ENCODE data around the gene CEP85L. TPM values are rescaled to one million over a fixed set of nuclear protein-coding genes. Genes with fewer than 3 reads are reported as not detected.

The CEP85L gene
- total and polyA plus RNA-seq, 10 of the 15 experiments (the other 5 are each of a cell fraction or from before 2014, with no cell fraction given): 1.8 to 10.9 (median 7.1) TPM

DNA sequence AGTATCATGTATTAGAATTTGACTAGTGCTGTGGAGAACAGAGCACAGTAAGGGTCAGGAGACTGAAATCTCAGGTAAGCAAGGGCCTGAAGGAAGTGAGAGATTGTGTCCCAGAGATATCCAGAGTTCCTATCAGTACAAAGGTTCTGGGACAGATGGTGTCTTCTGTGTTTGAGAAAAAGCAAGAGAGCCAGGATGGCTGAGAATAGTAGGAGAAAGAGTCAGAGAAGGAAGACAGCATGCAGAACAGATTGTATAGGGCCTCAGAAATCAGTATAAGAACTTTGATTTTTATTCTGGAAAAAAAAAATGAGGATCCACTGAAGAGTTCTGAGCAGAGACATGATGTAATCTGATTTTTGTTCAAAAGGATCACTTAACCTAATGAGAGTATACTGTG, 178.1 kb downstream of the CEP85L start:
- Histone ChIP-seq H3K9me3 (replicated peaks; ENCODE audit: control insufficient read depth, insufficient read depth, low read length) (no peaks in the 10 kb centered on the region), H2AFZ (ENCODE audit: control insufficient read depth, low read depth, low read length) (no peak overlapping the region), H3K4me3 (no peak overlapping the region), H3K4me1 (ENCODE audit: control insufficient read depth, insufficient read depth, low read length) (no peaks in the 10 kb centered on the region), H4K20me1 (ENCODE audit: control insufficient read depth, insufficient read depth) (no peaks in the 10 kb centered on the region), H3K27me3 (replicated peaks in 1 of 2; ENCODE audit: control insufficient read depth in 2 of 2, insufficient read depth in 2 of 2, low read length in 1 of 2) (no peaks in the 10 kb centered on the region), H3K79me2 (ENCODE audit: control insufficient read depth, insufficient read depth, low read length) (no peaks in the 10 kb centered on the region), H3K9ac (ENCODE audit: control insufficient read depth, insufficient read depth, low read length) (no peak overlapping the region), H3K36me3 (ENCODE audit: control insufficient read depth in 2 of 2, insufficient read depth in 2 of 2, low read length in 1 of 2) (peaks cover 0 to 5% of the 10 kb centered on the region in 2 experiments; a peak in 1 of 4 replicates), H3K27ac (ENCODE audit: control insufficient read depth, insufficient read depth) (no peak overlapping the region), H3K4me2 (ENCODE audit: control insufficient read depth, insufficient read depth) (no peak overlapping the region)
- FAIRE-seq (no peak), DNase-seq (ENCODE audit: low read depth, low spot score) (no peak), ATAC-seq (no peak)
- no TSS peak for BruUV-seq (replicated peaks)
- ChIA-PET CTCF (no interaction called here), POLR2A (no interaction called here), SMC1A (ENCODE audit: uncharacterized antibody, unreplicated experiment) (no interaction called here), RAD21 (ENCODE audit: unreplicated experiment) (no interaction called here)
- TF ChIP-seq NFYB (IDR thresholded peaks at IDR 0.05; ENCODE audit: insufficient read depth, low read depth, low read length) (no peak), HDGF (IDR thresholded peaks at IDR 0.05) (no peak), PML (IDR thresholded peaks at IDR 0.05; ENCODE audit: low read length) (no peak), JUND (IDR thresholded peaks at IDR 0.05; ENCODE audit: low read depth, low read length) (no peak), JUNB (IDR thresholded peaks at IDR 0.05) (no peak), ZNF274 (IDR thresholded peaks at IDR 0.05; ENCODE audit: insufficient read depth, insufficient read length) (no peak), RCOR1 (conservative IDR thresholded peaks at IDR 0.05; ENCODE audit: low read depth, low read length) (no peak), TCF12 (IDR thresholded peaks at IDR 0.05; ENCODE audit: low read depth, low read length) (no peak), CREM (IDR thresholded peaks at IDR 0.05; ENCODE audit: low read depth) (no peak), SMARCA5 (IDR thresholded peaks at IDR 0.05) (no peak), IKZF2 (IDR thresholded peaks at IDR 0.05) (no peak), ZZZ3 (IDR thresholded peaks at IDR 0.05; ENCODE audit: control insufficient read depth, insufficient read length, low read depth) (no peak)
- TF ChIP-seq, protein P1, sequence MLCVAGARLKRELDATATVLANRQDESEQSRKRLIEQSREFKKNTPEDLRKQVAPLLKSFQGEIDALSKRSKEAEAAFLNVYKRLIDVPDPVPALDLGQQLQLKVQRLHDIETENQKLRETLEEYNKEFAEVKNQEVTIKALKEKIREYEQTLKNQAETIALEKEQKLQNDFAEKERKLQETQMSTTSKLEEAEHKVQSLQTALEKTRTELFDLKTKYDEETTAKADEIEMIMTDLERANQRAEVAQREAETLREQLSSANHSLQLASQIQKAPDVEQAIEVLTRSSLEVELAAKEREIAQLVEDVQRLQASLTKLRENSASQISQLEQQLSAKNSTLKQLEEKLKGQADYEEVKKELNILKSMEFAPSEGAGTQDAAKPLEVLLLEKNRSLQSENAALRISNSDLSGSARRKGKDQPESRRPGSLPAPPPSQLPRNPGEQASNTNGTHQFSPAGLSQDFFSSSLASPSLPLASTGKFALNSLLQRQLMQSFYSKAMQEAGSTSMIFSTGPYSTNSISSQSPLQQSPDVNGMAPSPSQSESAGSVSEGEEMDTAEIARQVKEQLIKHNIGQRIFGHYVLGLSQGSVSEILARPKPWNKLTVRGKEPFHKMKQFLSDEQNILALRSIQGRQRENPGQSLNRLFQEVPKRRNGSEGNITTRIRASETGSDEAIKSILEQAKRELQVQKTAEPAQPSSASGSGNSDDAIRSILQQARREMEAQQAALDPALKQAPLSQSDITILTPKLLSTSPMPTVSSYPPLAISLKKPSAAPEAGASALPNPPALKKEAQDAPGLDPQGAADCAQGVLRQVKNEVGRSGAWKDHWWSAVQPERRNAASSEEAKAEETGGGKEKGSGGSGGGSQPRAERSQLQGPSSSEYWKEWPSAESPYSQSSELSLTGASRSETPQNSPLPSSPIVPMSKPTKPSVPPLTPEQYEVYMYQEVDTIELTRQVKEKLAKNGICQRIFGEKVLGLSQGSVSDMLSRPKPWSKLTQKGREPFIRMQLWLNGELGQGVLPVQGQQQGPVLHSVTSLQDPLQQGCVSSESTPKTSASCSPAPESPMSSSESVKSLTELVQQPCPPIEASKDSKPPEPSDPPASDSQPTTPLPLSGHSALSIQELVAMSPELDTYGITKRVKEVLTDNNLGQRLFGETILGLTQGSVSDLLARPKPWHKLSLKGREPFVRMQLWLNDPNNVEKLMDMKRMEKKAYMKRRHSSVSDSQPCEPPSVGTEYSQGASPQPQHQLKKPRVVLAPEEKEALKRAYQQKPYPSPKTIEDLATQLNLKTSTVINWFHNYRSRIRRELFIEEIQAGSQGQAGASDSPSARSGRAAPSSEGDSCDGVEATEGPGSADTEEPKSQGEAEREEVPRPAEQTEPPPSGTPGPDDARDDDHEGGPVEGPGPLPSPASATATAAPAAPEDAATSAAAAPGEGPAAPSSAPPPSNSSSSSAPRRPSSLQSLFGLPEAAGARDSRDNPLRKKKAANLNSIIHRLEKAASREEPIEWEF (IDR thresholded peaks at IDR 0.05; ENCODE audit: insufficient replicate concordance, low read depth, low read length): no peak
- TF ChIP-seq, protein P2, sequence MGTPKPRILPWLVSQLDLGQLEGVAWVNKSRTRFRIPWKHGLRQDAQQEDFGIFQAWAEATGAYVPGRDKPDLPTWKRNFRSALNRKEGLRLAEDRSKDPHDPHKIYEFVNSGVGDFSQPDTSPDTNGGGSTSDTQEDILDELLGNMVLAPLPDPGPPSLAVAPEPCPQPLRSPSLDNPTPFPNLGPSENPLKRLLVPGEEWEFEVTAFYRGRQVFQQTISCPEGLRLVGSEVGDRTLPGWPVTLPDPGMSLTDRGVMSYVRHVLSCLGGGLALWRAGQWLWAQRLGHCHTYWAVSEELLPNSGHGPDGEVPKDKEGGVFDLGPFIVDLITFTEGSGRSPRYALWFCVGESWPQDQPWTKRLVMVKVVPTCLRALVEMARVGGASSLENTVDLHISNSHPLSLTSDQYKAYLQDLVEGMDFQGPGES (IDR thresholded peaks at IDR 0.05): no peak
- TF ChIP-seq, protein P3, sequence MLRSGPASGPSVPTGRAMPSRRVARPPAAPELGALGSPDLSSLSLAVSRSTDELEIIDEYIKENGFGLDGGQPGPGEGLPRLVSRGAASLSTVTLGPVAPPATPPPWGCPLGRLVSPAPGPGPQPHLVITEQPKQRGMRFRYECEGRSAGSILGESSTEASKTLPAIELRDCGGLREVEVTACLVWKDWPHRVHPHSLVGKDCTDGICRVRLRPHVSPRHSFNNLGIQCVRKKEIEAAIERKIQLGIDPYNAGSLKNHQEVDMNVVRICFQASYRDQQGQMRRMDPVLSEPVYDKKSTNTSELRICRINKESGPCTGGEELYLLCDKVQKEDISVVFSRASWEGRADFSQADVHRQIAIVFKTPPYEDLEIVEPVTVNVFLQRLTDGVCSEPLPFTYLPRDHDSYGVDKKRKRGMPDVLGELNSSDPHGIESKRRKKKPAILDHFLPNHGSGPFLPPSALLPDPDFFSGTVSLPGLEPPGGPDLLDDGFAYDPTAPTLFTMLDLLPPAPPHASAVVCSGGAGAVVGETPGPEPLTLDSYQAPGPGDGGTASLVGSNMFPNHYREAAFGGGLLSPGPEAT (IDR thresholded peaks at IDR 0.05; ENCODE audit: low read depth): no peak
- in situ Hi-C loops (cut with MboI): no loop called here
- intact Hi-C loops (cut with micrococcal nuclease; ENCODE audit: unreplicated experiment): no loop called here

Data from GM12878 (cell line).